Measurements from ENCODE around the gene CDC37L1.

GRCh38 chr9:4706971-4707622, 27.7 kb downstream of the CDC37L1 start:
- TF ChIP-seq CTCF (IDR thresholded peaks at IDR 0.05) = no peak
- no peak for TF ChIP-seq POLR2A (IDR thresholded peaks at IDR 0.05)

Data from vagina (tissue), 2 donors.